ENCODE results near the gene RELA.
A peak's percentile ranks its signal among the peaks of the same experiment; 100 is the strongest.
"Not testable (repeated sequence)": the region's sequence is repeated elsewhere in the genome, so short reads cannot be mapped to it uniquely, and the experiment has no call there.

Gene RELA

GRCh38 chr11:65646958-65647701 is 15.6 kb downstream of the RELA start:
- peak in 1 of 3 experiments; percentile 46 for DNase-seq

GRCh38 chr11:65646288-65646957 is 16.3 kb downstream of the RELA start:
- DNase-seq, result no peak

GRCh38 chr11:65645710-65646109 is 17.0 kb downstream of the RELA start:
- DNase-seq, result no peak

- no peak for DNase-seq
Observed at GRCh38 chr11:65644837-65645236, 17.9 kb downstream of the RELA start.

GRCh38 chr11:65643971-65644370 is 18.7 kb downstream of the RELA start:
- DNase-seq, result no peak

GRCh38 chr11:65642014-65642671 is 20.6 kb downstream of the RELA start:
- DNase-seq, result no peak

- no peak for DNase-seq
Observed at GRCh38 chr11:65641297-65642013, 21.3 kb downstream of the RELA start.

- DNase-seq, result no peak
Observed at GRCh38 chr11:65640483-65641296, 22.0 kb downstream of the RELA start.

- DNase-seq, result peak in 1 of 3 experiments; percentile 47
Observed at GRCh38 chr11:65639623-65640482, 22.9 kb downstream of the RELA start.

GRCh38 chr11:65639228-65639597 is 23.5 kb downstream of the RELA start:
- not testable (repeated sequence) for DNase-seq

- peak; percentile 23 to 86 (median 85) for DNase-seq
Observed at GRCh38 chr11:65637794-65638419, 24.8 kb downstream of the RELA start, which contains the start of gene SIPA1. Gene SIPA1, plus strand, starts transcription at chr11:65638101. Its CDS starts 2,821 bp downstream, at chr11:65640922.

GRCh38 chr11:65637032-65637557 is 25.6 kb downstream of the RELA start:
- DNase-seq, result no peak

GRCh38 chr11:65636108-65637031 is 26.3 kb downstream of the RELA start:
- DNase-seq, result no peak

GRCh38 chr11:65634905-65635731 is 27.6 kb downstream of the RELA start:
- DNase-seq, result no peak

GRCh38 chr11:65634440-65634839 is 28.3 kb downstream of the RELA start:
- no peak for DNase-seq

- DNase-seq, result no peak
Observed at GRCh38 chr11:65634109-65634436, 28.6 kb downstream of the RELA start.

- DNase-seq, result no peak
Observed at GRCh38 chr11:65633390-65634108, 29.2 kb downstream of the RELA start.

- DNase-seq, result no peak
Observed at GRCh38 chr11:65630215-65630614, 32.5 kb downstream of the RELA start.

Data from NCI-H1417 (cell line).